ENCODE results near the gene SH3PXD2A. TPM values are rescaled to one million over a fixed set of nuclear protein-coding genes. Genes with fewer than 3 reads are reported as not detected.

SH3PXD2A gene
- total RNA-seq, 3 donors from 2014 or later: 14.3 to 30.5 (median 14.7) TPM

GRCh38 chr10:103669243-103669929 is 186.0 kb downstream of the SH3PXD2A start:
- no peaks in the 10 kb centered on the region for H3K9me3 ChIP-seq
- TF ChIP-seq POLR2A (IDR thresholded peaks at IDR 0.05) (no peak), POLR2AphosphoS5 (IDR thresholded peaks at IDR 0.05) (no peak), CTCF (IDR thresholded peaks at IDR 0.05) (no peak)
- no peaks in the 10 kb centered on the region for H3K36me3 ChIP-seq
- intact Hi-C loops (cut with DNase I; ENCODE audit: low total_unique reads): no loop called here
- peak overlapping the region in 1 of 2 donors; percentile 72 for H3K27ac ChIP-seq
- peak overlapping the region in 1 of 3 donors; percentile 59 for H3K4me3 ChIP-seq
- no peaks in the 10 kb centered on the region for H3K27me3 ChIP-seq
- H3K4me1 ChIP-seq: peaks cover 6 to 13% of the 10 kb centered on the region in 2 donors
- no peak for DNase-seq (ENCODE audit: low spot score in 2 of 2)

DNA sequence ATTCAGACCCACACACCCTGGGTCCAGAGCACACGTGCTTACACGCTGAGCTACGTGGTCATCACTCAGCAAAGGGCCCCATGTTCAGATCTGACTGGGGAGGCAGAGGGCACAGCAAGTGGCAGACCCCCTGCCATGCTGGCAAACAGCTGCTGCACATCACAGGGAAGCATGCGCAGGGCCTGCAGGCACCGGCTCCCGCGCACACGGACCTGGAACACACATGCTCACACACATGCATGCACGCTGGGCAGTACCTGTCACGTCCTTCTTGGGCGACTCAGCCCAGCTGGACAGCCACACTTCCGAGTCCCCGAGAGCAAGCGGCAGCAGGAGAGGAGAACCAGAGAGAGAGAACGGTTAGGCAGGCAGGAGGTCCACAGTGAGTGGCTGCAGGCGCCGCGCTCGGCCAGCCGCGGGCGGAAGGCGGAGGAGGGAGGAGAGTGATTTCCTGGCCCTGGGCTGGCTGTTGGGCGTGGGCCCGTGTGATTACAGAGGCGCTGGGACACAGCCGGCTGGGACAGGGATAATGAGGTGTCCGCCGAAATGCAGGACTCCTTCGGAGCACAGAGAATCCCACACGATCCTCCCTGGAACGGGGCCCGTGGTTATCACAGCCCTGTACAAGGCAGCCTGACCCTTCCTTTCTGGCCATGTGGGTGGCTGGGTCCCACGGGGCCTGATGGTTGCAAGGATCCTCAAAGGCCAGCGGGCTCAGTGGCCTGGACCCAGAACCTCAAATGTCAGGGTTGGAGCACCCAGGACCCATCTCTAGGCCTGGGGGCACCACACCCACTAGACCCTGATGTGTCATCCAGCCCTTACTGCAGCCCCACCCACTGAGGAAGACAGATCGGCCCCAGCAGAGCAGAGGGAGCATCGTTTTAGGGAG is 186.8 kb downstream of the SH3PXD2A start:
- DNase-seq (ENCODE audit: low spot score in 2 of 2): no peak
- no peaks in the 10 kb centered on the region for H3K9me3 ChIP-seq
- peak overlapping the region; percentile 49 to 72 for H3K27ac ChIP-seq
- no peaks in the 10 kb centered on the region for H3K27me3 ChIP-seq
- peak overlapping the region in 2 of 3 donors; percentile 26 to 59 for H3K4me3 ChIP-seq
- TF ChIP-seq POLR2A (IDR thresholded peaks at IDR 0.05): no peak
- no peak for TF ChIP-seq POLR2AphosphoS5 (IDR thresholded peaks at IDR 0.05)
- TF ChIP-seq CTCF (IDR thresholded peaks at IDR 0.05): no peak
- intact Hi-C loops (cut with DNase I; ENCODE audit: low total_unique reads): no loop called here
- H3K4me1 ChIP-seq: peaks cover 10 to 16% of the 10 kb centered on the region in 2 donors
- no peaks in the 10 kb centered on the region for H3K36me3 ChIP-seq

DNA sequence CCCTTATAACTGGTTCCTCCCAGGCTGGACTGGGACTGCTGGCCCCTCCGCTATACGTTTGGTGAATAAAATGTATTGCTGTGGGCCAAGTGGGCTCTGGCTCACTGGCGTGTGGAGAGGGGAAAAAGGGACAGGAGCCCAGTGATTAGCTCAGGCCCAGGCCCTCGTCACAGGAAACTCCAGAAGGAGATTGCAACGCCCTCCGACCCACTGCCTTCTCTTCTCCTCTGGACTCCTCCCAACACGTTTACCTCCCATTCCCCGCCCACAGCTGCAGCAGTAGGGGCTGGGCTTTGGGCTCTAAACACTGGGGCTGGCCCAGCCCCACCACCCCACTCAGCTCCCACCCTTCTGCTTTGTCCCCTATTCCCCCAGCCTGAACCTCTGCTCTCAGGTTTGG is 188.0 kb downstream of the SH3PXD2A start:
- intact Hi-C loops (cut with DNase I; ENCODE audit: low total_unique reads): no loop called here
- peak overlapping the region; percentile 40 to 72 for H3K27ac ChIP-seq

DNA sequence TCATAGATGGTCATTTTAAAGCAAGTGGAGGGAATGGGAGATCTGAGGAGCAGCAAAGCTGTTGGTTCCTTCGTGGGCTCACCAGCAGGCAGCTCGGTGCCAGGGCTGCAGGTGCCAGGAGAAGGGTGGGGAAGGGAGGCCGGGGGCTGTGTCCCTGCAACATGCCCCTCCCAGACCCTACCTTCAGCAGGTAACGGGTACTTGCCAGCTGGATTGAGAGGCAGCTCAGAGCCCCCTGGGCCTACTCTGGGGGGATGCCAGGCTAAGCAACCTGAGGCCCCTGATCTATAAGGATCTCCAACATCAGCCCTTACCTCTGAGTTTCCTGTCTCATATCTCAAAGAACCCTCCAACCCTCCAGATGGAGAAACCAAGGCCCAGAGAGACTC is 188.6 kb downstream of the SH3PXD2A start:
- TF ChIP-seq POLR2A (IDR thresholded peaks at IDR 0.05) (no peak), CTCF (IDR thresholded peaks at IDR 0.05) (no peak), POLR2AphosphoS5 (IDR thresholded peaks at IDR 0.05) (no peak)
- Histone ChIP-seq H3K27ac (peak overlapping the region; percentile 40 to 72), H3K27me3 (no peaks in the 10 kb centered on the region), H3K4me1 (peaks cover 13 to 17% of the 10 kb centered on the region in 2 donors), H3K4me3 (no peak overlapping the region), H3K36me3 (no peaks in the 10 kb centered on the region), H3K9me3 (no peaks in the 10 kb centered on the region)
- intact Hi-C loops (cut with DNase I; ENCODE audit: low total_unique reads): no loop called here
- no peak for DNase-seq (ENCODE audit: low spot score in 2 of 2)

More for the DNA sequence above, 188.0 kb downstream of the SH3PXD2A start:
- no peak for DNase-seq (ENCODE audit: low spot score in 2 of 2)
- TF ChIP-seq POLR2AphosphoS5 (IDR thresholded peaks at IDR 0.05): no peak
- TF ChIP-seq CTCF (IDR thresholded peaks at IDR 0.05): no peak
- no peak for TF ChIP-seq POLR2A (IDR thresholded peaks at IDR 0.05)
- no peaks in the 10 kb centered on the region for H3K27me3 ChIP-seq
- H3K4me1 ChIP-seq: peaks cover 10 to 17% of the 10 kb centered on the region in 2 donors
- no peaks in the 10 kb centered on the region for H3K9me3 ChIP-seq
- no peaks in the 10 kb centered on the region for H3K36me3 ChIP-seq
- peak overlapping the region in 1 of 3 donors; percentile 59 for H3K4me3 ChIP-seq
